IPS-15b (cell line): ENCODE results near the gene AK8.

Source experiments
- H3K27me3 ChIP-seq: one replicate; pipeline ENCODE4 v1.6.1; 2013; ENCODE audit warnings: low read length; ENCODE audit not compliant: control insufficient read depth, insufficient read depth
- H3K36me3 ChIP-seq: one replicate; pipeline ENCODE4 v1.6.1; 2013; ENCODE audit warnings: low read length; ENCODE audit not compliant: control insufficient read depth, insufficient read depth
- H3K4me1 ChIP-seq: one replicate; pipeline ENCODE4 v1.6.1; 2013; ENCODE audit warnings: mild to moderate bottlenecking, low read length; ENCODE audit not compliant: control insufficient read depth, insufficient read depth
- H3K4me3 ChIP-seq: one replicate; pipeline ENCODE4 v1.5.1; 2013; ENCODE audit warnings: low read depth, low read length
- H3K9ac ChIP-seq: one replicate; pipeline ENCODE4 v1.6.1; 2013; ENCODE audit warnings: low read depth, mild to moderate bottlenecking, low read length
- H3K9me3 ChIP-seq: one replicate; pipeline ENCODE4 v1.6.1; 2013; ENCODE audit warnings: mild to moderate bottlenecking, low read length; ENCODE audit not compliant: control insufficient read depth, insufficient read depth

AK8 gene

DNA sequence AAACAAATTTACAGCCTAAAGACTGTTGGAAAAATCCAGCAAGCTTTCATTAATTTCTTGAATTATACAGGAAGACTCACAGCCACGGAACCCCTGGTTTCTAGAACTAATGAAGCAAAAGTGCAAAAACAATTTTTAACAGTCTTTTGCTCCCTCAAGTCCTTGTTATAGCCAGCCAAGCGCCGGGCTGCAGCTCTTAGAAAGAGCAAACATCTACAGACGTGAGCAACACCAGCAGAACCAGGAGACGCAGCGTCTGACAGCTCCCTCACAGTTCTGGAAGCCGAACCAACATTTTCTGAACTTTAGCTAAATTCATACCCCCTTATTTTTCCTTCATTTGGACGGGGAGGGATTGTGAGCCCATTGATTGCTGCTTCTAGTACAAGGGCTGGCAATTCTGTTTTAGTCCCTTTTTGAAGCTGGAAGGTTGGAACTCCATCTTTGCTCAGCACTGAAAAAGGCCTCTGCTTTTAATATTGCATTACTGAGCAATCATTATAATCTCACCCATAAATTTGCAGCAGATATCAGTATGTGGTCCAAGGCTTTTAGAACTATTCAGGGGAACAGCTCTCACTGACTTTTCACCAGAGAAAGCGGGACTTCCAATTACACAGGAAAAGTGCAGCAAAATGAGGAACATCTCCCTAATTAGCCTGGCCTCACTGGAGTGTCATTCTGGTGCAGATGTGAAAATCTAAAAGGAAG lies 45.8 kb downstream of the AK8 start:
- no peaks in the 10 kb centered on the region for H3K9me3 ChIP-seq
- H3K4me1 ChIP-seq = no peaks in the 10 kb centered on the region
- no peak overlapping the region for H3K4me3 ChIP-seq
- H3K27me3 ChIP-seq = no peaks in the 10 kb centered on the region
- no peaks in the 10 kb centered on the region for H3K36me3 ChIP-seq
- H3K9ac ChIP-seq = no peak overlapping the region

DNA sequence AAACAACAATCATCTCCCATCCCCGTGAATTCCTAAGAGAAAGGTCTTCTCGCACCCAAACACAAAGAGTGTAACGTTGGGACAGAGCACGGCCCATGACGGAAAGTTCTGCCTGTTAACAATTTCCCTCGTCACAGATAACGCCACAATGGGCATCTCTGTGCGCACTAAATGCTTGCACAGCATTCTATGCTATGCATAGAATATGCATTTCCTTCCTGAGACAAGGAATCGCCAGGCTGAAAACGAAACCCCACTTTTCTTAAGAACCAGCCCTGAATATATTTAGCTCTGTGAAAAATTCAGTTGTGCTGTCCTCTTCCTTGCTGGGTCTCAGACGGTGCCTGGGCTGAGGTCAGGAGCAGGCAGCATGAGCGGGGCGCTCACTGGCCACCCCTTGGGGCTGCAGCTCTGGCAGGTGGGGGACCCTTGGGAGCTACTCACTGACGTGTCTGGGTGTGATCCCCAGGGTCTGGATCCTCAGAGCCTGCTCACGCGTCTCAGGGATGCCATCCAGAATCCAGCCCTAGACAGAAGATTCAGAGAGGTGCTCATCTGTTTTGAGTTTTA lies 49.8 kb downstream of the AK8 start:
- Histone ChIP-seq H3K9me3 (no peaks in the 10 kb centered on the region), H3K9ac (no peak overlapping the region), H3K27me3 (no peaks in the 10 kb centered on the region), H3K4me3 (no peak overlapping the region), H3K4me1 (no peaks in the 10 kb centered on the region), H3K36me3 (no peaks in the 10 kb centered on the region)

DNA sequence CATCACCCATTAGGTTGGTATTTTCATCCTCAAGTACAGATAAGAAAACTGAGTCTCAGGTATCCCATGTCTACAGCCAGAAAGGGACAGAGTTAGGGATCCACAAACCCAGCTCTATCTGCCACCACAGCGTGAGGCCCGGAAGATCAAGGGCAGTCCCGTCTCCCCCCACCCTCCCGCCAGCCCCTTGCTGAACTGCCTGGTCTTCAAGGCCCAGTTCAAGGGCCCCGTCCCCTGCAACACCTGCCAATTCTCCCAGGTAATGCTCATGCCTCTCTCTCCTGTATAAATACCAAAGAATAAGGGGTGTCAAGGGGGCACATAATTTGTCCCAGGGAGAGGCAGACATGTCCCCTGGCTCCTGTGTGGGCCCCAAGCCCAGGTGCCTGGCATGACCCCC lies 50.7 kb downstream of the AK8 start:
- no peaks in the 10 kb centered on the region for H3K27me3 ChIP-seq
- H3K9ac ChIP-seq = no peak overlapping the region

DNA sequence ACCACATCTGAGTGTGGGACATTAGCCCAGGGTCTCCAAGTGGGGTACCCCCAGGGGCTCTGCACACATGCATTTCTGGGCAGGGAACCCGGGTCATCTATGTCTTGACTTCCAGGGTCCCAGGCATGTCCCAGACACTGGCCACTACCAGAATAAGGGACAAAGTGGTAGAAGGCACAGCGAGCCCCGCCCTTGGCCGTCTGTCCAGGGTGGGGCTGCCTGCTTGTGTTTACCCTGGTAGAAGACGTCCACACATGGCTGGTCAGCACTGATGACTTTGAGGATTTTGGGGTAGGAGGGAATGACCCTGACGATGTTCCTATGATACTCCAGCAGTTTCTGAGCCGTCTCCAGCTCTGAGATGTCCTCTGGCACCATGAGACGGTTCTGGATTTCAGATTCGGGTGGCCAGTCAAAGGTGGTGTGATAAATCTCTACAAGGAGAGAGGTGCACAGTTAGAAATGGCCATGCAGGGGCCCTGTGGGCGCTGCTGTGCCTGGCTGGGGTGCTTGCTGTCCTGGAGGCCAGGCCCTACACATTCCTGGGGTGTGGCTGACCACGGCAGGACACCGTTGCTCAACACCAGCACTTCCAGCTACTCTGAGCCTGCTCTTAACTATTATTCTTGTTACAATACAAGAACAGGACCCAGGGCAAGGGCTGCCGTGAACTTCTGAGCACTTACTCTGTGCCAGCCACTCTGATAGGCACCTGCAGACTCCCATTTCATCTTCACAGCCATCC lies 51.3 kb downstream of the AK8 start:
- Histone ChIP-seq H3K36me3 (no peaks in the 10 kb centered on the region), H3K9ac (no peak overlapping the region), H3K4me3 (no peak overlapping the region), H3K4me1 (no peaks in the 10 kb centered on the region), H3K27me3 (no peaks in the 10 kb centered on the region), H3K9me3 (no peaks in the 10 kb centered on the region)

More for the DNA sequence above, 50.7 kb downstream of the AK8 start:
- Histone ChIP-seq H3K4me1 (no peaks in the 10 kb centered on the region), H3K4me3 (no peak overlapping the region), H3K9me3 (no peaks in the 10 kb centered on the region), H3K36me3 (no peaks in the 10 kb centered on the region)

DNA sequence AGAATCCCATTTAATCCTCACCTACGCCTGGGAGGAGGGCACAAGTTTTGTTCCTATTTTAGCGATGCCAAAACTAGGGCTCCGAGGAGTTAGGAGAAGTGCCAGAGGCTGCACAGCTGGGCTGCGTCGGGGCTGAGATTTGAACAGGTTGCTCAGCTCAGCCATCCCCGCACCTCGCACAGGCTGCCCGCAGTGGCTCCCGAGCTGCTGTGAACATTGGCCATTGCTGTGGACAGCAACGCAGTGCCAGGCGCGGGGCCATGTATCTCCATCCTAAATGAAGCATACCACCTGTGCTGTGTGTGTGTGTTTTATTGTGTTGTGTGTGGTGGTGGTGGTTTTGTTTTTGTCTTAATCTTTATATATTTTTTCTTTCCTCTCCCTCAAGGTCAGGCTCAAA lies 52.0 kb downstream of the AK8 start:
- Histone ChIP-seq H3K36me3 (no peaks in the 10 kb centered on the region), H3K27me3 (no peaks in the 10 kb centered on the region), H3K9me3 (no peaks in the 10 kb centered on the region), H3K4me3 (no peak overlapping the region), H3K4me1 (no peaks in the 10 kb centered on the region), H3K9ac (no peak overlapping the region)

DNA sequence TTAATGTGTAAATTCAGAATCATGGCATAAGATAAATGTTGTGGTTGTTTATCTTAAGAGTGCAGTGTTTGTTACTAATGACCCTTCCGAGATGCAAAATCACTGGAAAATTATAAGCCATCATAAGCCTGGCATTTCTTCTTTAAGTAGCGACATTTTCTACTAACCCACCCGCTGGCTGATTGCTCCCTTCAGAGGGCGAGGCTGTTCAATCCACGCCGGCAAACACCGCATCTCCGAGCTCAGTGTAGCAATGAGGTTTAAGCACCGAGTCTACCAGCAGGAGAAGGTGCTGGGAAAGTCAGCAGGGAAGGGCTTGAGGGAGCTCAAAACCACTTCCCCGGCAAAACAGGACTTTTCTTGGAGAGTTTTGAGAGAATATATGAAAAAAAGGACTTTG lies 52.7 kb downstream of the AK8 start:
- Histone ChIP-seq H3K9me3 (no peaks in the 10 kb centered on the region), H3K36me3 (no peaks in the 10 kb centered on the region), H3K4me1 (no peaks in the 10 kb centered on the region), H3K27me3 (no peaks in the 10 kb centered on the region), H3K9ac (no peak overlapping the region), H3K4me3 (no peak overlapping the region)

DNA sequence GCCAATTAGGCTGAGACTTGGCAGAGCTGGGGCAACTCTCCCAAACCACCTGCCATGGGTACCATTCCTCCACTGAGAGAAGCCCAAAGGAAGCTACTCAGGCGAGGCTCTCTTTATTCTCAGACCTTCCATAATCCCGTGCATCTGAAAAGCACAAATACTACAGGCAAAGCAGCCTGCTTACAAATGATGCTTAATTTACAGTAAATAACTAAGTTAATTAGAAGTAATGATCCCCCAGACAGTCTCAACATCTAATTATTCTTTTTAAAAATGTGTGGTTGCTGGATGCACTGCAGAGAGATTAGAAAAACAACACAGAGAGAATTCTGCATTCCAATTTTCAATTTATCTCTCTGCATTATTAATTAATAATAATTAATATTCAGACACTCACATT lies 53.1 kb downstream of the AK8 start:
- H3K4me1 ChIP-seq = no peaks in the 10 kb centered on the region
- H3K4me3 ChIP-seq = no peak overlapping the region
- no peak overlapping the region for H3K9ac ChIP-seq
- H3K36me3 ChIP-seq = no peaks in the 10 kb centered on the region
- no peaks in the 10 kb centered on the region for H3K9me3 ChIP-seq
- H3K27me3 ChIP-seq = no peaks in the 10 kb centered on the region

DNA sequence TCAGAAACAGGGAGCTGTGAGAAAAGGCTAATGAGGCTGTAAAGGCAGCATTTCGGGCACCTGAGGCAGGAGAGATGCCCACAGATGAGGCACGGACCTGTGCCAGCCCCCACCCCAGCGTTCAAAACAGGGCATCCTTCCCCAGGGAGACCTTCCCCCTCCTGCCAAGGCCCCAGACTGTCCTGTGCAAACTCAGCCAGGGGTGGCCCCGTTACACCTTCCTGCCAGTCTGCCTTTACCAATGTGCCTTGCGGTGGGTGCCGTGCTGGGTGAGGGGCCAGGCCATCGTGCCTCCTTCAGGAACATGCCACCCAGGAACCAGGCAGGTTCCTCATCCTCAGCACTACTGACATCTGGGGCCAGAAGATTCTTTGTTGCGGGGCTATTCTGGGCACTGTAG lies 53.9 kb downstream of the AK8 start:
- no peaks in the 10 kb centered on the region for H3K4me1 ChIP-seq
- H3K9ac ChIP-seq = no peak overlapping the region
- no peak overlapping the region for H3K4me3 ChIP-seq
- no peaks in the 10 kb centered on the region for H3K36me3 ChIP-seq
- H3K27me3 ChIP-seq = no peaks in the 10 kb centered on the region
- no peaks in the 10 kb centered on the region for H3K9me3 ChIP-seq

DNA sequence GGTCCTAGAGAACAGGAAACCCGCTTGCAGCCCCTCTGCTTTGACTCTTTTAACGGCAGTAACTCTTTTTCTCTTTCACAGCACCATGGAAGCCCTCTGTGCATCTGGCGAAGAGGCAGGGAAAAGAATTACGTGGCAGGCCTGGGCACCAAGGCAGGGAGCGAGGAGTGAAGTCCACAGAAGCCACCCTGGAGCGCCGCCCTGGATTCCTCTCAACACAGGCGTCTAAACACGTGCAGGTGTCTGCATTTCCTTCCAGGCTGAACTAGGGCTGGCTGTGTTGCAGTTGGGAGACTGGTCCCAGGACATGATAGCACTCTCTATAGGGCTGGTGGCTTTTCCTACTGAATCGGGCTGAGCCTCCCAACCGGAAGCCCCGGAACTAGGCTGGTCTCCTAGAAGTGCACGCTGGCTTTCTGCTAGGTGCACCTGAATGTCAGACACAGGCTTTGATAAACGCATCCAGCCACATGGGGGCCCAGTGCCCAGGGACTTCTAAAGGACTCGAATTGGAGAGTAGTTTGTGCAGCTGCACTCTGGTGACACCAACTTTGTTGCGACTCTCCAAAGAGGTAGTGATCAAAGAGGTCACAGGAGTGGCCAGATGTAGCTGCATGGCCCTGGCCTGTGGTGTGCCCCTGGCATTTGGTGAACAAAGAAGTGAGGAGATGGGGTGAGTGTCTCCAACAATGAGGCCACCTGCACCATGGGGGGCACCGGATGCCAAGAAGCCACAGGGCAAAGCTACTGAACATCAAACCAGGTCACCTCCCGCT lies 54.5 kb downstream of the AK8 start:
- H3K9ac ChIP-seq = no peak overlapping the region
- H3K4me3 ChIP-seq = no peak overlapping the region
- no peaks in the 10 kb centered on the region for H3K9me3 ChIP-seq
- no peaks in the 10 kb centered on the region for H3K36me3 ChIP-seq
- H3K4me1 ChIP-seq = no peaks in the 10 kb centered on the region
- H3K27me3 ChIP-seq = no peaks in the 10 kb centered on the region

DNA sequence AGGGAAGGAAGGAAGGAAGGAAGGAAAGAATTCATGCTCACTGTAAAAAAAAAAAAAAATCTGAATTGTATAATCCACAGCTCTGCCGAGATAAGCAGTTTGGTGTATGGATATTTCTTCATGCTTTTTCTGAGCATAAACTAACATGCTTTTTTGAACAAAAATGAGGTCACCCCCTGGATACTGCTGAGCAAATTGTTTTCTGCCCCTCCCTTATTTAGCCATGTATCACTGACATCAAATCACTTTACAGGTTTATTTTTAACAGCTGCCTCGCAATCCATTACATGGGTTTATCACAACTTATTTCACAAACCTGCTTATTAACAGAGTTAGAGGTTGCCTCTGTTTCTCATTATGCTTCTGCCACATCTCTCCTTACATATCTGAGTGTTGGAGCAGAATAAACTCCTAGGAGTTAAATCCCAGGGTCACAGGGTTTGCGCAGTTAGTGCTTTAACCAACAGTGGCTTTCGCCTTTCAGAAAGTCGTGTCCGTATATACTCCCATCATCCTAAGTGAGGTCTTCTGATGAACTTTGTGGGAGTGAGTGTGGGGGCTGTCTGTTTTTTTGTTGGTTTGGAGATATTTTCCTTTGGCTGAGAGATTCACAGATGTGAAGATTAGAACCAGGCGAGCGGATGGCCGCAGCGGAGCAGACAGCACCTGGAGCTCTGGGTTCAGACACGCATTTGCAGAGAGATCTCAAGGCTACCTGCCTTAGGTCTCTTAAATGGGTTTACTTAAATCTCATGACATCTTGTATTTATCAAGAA lies 57.7 kb downstream of the AK8 start:
- no peak overlapping the region for H3K4me3 ChIP-seq
- no peaks in the 10 kb centered on the region for H3K9me3 ChIP-seq
- no peaks in the 10 kb centered on the region for H3K36me3 ChIP-seq
- H3K4me1 ChIP-seq = no peaks in the 10 kb centered on the region
- no peaks in the 10 kb centered on the region for H3K27me3 ChIP-seq
- no peak overlapping the region for H3K9ac ChIP-seq

DNA sequence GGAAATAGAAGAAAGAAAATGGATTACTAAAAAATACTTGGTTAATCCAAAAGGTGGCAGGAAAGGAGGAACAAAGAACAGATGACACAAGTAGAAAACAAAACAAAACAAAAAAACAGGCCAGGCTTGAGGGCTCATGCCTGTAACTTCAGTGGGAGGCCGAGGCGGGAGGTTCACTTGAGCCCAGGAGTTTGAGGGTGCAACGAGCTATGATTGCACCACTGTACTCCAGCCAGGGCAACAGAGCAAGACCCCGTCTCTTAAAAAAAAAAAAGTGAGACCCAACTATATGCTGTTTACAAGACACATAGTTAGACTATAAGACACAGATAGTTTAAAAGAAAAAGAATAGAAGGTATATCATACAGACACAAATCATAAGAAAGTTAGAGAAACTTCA lies 59.5 kb downstream of the AK8 start:
- Histone ChIP-seq H3K36me3 (no peaks in the 10 kb centered on the region), H3K9ac (no peak overlapping the region), H3K4me3 (no peak overlapping the region), H3K27me3 (no peaks in the 10 kb centered on the region), H3K4me1 (no peaks in the 10 kb centered on the region), H3K9me3 (no peaks in the 10 kb centered on the region)
